Glomerular visceral epithelial cell (primary cell): ENCODE data around the gene RPL35.
"Not testable (repeated sequence)": the region's sequence is repeated elsewhere in the genome, so short reads cannot be mapped to it uniquely, and the experiment has no call there.

Experiments
- DNase-seq: peaks from one replicate; pipeline ENCODE4 v3.0.0-alpha.2; 2016; ENCODE audit errors: extremely low spot score

The RPL35 gene

DNA sequence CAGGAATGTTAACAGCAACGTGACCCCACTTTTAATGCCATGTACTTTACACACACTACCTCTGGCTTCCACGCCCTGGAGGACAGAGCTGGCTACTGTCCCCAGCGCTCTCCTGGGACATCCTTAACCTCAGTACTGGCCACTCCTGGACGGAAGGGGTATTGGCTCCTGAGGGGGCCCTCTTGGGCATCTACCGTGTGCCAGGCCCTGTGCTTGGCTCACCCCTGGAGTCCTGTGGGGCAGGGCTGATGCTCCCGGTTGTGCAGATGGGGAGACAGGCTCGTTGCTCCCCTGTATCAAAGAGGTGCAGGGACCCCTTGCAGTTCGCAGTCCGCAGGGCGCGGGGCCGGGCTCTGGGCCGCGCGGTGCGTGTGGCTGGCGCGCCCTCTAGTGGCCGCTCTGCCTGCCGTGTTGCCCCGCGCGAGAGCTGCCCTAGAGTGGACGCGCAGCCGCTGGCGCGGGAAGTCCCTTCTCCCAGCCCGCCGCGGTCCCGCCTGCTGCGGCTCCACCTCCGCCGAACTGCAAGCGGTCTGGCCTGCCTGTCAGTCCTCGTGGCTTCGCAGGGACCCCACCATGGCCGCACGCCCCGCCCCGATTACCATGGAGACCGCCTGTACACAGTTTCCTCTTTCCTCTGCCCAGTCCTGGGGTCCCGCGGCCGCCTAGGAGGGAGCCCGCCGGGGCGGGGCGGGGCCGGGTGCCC, 8.8 kb downstream of the RPL35 start, which contains the start of gene WDR38:
TSS of gene WDR38 (plus strand) at position 632 of the 703 bp plus-strand sequence. CDS start 72 bp downstream, outside the sequence.
- DNase-seq = peak; percentile 81

DNA sequence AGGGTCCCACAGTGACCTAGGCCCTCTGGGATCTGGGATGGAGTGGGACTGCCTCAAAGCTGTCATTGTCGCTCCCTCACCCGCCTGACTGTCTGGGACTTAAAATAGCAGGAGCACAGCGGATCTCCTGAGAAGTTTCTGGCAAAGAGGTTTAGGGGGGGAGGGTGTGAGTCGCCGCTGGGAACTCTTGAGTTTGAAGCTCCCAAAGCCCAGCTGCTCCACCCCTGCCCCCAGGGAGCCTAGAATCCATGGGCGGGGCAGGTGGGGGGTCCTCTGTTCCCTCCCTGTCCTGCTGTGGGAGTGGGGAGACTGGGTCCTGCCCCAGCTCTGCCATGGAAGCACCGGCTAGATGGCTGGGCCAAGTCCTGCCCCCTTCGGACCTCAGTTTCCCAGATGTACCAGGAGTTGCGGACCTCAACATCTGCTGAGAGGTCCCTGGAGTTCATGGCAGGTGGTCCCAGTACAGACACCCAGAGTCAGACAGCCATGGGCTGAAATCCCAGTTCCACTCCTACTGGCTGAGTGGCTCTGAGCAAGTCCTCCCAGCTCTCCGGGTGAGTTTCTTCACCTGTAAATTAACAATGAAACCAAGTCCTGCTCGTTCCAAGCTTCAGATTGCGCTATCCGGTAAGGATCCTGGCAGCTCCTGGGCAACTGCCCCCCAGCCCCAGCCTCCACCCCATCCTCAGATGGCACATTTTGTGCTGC, 9.5 kb downstream of the RPL35 start:
- DNase-seq = no peak

DNA sequence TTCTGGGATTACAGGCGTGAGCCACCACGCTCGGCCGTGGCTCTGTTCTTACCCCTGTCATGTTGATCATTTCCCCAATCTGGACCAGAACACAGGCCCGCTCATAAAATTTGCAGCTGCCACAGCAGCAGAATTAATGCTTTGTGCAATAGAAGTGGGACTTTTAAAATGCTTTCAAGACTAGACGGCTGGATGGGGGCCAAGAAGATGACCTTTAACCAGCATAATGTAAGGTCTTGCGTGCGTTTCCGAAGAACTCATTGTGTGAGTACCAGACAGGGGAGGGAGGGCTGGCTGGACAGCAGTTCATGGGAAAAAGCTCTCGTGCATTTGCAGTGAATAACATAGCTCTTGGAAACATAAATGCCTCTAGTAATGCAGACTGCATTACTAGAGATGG, 12.0 kb downstream of the RPL35 start:
- DNase-seq = no peak

DNA sequence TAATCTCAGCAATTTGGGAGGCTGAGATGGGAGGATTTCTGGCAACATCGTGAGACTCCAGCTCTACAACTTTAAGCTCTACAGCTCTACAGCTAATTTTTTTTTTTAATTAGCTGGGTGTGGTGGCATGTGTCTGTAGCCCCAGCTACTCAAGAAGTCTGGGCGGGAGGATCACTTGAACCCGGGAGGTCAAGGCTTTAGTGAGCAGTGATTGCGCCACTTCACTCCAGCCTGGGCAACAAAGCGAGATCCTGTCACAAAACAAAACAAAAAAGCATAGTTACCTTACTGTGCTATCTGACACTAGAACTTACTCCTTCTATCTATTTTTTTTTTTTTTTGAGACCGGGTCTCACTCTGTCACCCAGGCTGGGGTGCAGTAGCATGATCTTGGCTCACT, 14.8 kb downstream of the RPL35 start:
- DNase-seq = no peak

DNA sequence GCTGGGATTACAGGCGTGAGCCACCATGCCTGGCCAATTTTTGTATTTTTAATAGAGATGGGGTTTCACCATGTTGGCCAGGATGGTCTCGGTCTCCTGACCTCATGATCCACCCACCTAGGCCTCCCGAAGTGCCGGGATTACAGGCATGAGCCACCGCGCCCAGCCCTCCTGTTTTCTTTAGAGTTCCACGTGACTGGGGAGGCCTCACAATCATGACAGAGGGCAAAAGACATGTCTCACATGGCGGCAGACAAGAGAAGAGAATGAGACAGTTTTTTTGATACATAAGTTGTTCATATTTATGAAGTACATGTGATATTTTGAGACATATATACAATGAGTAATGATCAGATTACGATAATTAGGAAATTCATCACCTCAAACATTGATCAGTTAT, 15.3 kb downstream of the RPL35 start:
- DNase-seq = not testable (repeated sequence)

DNA sequence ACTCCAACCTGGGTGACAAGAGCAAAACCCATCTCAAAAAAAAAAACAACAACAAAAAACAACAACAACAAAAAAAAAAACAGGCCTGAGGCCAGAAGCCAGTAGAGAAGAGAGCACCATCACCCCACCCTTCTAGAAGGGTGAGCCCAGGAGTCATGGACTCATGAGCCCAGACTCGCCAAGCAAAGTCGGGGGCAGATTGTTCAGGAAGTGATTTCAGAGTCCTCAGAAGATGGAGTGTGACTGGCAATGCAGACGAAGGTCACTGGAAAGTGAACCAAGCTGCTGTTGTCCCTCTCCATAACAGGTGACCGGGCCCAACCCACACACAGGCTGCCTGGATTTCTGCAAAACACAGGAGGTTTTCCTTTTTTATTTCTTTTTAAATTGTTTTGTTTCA, 17.5 kb downstream of the RPL35 start:
- DNase-seq = no peak

DNA sequence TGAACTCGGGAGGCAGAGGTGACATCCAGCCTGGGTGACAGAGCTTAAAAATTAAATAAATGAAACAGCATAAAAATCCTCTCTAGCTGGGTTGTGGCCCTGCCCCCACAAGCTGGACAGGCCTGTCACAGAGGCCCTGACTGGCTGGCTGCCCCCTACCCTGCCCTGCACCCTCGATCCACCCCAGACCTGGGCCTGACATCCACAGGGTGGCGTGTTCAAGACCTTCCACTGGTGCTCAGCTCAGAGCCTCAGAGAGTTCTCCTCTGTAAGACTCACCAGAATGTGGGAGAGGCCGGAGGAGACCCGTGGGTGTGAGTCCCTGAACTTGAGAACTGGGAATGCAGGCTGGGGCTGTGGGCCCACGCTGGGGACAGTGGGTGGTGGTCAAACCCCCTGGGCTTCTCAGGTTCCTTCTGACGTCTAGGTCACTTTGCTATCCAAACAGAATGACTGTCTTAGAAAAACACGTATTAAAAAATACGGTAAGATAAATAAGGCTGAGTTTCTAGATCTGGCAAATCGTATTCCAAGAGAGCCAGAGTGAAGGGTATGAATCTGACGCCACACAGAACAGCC, 18.2 kb downstream of the RPL35 start:
- no peak for DNase-seq

DNA sequence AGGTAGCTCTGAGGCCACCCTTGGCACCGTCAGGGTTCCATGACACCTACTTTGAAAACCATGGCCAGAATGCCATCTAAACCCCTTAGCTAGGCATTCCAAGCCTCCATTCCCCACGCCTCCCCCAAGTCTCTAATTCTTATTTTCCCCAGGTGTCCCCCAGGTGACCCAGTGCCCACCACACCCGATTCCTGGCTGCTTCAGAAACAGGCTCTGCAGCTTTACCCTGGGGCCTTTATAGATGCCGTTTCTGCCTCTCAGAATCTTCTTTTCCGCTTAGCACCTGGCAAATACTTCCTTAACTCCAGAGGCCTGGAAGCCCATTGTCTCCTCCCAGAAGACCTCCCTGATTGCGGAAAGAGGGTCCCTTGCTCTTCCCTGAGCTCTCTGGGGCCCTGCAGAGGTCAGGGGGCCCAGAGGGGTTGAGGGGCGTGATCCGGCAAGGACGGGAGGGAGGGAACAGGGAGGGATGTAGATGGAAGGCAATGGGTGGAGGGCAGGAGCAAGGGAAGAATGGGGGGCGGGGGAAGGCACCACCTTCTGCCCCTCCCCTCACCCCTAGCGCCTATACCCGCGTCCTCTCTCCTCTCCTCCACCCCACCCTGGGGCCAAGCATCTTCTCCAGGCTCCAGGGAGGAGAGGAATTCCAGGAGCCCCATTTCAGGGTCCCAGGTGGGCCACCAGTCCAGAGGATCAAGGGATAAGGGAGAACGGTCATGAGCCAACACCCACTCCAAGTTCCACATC, 20.5 kb downstream of the RPL35 start:
- no peak for DNase-seq

DNA sequence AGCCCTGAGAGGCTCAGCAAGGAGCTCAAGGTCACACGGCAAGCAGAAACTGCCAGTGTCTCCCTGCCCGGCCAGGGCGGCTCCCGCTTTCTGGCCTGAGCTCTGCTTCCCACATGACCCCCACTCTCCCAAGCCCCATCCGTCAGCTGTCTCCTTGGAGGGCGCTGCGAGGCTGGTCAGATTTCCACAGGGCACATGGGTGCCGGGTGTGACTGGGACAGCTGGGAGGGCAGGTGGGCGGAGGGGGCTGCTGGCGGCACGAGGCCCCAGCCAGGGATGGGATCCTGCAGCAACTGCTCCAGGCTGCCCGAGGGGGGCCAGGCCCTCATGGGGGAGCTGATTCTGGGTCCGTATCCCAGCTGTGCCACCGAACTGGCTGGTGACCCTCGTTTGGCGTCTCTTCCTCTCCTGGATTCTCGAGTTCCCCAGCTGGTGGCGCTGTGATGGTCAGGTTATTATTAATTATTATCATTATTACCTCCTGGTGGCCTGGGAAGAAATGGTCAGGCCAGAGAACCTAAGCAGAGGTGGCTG, 21.4 kb downstream of the RPL35 start:
- DNase-seq = no peak

DNA sequence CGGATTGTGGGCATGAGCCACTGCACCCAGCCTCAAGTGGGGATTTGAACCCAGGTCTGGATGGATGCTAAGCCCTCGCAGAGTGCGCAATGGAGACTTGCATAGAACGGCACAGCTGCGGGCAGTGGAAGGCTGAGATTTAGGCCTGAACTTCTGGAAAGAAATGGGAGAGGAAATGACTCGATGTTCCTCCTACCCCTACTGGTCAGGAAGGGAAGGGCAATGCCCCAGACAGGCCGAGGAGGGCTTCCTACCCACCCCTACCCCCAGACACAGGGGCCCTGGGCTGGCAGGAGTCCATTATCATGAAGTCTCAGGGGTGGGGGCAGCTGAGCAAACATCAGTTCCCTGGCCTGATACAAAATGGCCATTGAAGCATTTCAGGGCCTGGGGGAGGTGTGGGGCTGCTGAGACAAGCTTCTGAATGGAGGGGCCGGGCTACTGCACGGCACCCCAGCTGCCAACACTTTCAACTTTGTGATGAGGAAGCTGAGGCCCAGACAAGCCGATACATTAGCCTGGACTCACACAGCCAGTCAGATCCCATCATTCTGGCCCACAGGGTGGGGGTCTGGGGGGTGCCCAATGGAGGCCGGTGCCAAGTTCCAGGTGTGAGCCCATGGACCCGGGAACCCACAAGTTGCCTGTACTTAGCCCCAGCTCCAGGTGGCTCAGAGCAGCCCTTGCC, 22.0 kb downstream of the RPL35 start:
- no peak for DNase-seq

DNA sequence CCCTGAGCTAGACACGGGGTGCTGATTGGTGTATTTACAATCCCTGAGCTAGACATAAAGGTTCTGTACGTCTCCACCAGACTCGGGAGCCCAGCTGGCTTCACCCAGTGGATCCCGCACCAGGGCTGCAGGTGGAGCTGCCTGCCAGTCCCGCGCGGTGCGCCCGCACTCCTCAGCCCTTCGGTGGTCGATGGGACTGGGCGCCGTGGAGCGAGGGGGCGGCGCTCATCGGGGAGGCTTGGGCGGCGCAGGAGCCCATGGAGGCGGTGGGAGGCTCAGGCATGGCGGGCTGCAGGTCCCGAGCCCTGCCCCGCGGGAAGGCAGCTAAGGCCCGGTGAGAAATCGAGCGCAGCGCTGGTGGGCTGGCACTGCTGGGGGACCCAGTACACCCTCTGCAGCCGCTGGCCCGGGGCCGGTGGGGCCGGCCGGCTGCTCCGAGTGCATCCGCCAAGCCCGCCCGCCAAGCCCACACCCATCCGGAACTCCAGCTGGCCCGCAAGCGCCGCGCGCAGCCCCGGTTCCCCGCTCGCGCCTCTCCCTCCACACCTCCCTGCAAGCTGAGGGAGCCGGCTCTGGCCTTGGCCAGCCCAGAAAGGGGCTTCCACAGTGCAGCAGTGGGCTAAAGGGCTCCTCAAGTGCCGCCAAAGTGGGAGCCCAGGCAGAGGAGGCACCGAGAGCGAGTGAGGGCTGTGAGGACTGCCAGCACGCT, 23.0 kb downstream of the RPL35 start:
- not testable (repeated sequence) for DNase-seq

DNA sequence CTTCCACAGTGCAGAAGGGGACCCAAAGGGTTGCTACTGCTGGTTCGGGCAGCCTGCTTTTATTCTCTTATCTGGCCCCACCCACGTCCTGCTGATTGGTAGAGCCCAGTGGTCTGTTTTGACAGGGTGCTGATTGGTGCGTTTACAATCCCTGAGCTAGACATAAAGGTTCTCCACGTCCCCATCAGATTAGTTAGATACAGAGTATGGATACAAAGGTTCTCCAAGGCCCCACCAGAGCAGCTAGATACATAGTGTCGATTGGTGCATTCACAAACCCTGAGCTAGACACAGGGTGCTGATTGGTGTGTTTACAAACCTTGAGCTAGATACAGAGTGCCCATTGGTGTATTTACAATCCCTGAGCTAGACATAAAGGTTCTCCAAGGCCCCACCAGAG, 23.6 kb downstream of the RPL35 start:
- not testable (repeated sequence) for DNase-seq

DNA sequence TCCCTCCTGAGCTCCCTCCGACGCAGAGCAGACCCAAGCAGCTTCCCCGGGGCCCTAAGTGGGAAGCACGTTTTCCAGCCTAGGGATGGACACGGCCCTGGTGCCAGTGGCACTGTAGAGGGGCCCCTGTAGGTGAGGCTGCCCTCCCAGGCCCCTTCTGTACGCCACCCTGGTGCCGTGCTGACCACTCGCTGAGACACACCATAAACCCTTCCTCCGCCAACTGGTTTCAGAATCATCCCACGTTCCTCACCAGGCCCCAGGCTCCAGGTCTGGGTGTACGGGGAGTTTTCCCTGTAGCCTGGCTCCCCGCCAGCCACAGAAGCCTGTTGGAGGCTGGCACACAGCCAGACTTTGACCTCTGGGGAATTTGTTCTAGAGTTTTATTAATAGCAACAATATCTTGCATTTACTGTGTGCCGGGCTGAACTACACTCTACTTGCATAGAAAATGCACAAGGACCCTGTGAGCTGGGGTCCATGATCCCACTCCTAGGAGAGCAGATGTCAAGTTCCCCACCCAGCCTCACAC, 26.7 kb downstream of the RPL35 start:
- DNase-seq = peak; percentile 93

DNA sequence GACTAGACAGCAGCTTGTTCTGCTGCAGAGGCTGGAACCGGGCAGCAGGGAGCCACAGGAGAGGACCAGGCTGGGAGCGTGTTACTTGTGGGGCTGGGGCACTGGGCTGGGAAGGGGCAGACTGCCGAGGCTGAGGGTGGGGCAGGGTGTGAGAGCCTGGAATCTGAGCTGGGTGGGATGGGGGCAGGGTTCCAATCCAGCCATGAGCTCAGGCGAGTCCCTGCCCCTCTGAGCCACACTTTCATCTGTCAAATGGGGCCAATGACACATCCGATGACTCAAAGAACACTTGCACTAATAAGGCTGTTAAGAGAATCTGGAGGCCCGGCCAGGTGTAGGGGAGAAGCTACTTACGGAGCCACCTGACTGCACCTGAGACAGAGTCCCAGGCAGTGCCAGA, 27.2 kb downstream of the RPL35 start:
- DNase-seq = peak; percentile 87

DNA sequence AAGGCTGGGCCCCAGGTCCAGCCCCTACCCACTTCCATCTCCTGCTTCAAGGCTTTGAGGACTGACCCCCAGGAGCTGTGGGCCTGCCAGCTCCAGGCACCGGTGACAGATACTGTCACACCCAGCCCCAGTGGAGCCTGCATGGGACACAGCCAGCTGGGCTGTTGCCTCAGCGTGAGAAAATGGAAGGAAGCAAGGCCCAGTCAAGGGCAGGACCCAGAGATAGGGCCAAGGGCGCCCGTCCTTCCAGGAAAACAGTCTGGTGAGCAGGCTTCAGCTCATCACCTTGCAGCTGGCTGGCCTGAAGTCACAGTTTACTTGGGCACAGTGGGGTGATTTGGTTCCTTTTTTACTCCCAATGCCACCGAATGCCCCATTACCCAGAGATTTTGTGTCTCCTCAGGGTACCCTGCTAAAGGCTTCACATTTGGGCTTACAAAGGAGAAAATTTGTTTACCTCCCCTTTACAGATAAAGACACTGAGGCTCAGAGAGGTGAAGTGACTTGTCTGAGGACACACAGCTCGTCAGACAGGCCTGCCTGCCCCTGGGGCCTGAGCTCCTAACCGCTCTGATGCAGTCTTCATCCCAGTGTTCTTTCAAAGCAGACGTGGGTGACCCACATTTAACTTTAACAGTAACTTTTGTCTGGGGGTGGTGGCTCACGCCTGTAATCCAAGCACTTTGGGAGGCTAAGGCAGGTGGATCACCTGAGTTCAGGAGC, 30.0 kb downstream of the RPL35 start:
- no peak for DNase-seq

DNA sequence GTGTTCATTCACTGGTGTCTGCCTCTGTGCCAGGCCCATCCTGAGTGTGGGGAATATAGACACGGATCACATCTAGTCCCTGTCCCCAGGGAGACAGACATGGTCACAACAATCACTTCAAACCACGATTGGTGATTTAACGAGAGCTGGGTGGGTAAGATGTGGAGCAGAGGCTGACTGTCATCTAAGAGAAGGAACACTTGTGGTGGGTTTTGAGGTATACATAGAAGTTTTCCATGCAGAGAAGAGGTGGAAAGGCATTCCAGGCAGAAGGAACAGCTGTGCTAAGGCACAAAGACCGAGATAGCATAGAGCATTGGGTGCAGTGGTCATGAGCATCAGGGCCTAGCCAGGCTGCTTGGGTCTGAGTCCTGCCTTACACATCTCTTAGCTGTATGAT, 31.2 kb downstream of the RPL35 start:
- no peak for DNase-seq

DNA sequence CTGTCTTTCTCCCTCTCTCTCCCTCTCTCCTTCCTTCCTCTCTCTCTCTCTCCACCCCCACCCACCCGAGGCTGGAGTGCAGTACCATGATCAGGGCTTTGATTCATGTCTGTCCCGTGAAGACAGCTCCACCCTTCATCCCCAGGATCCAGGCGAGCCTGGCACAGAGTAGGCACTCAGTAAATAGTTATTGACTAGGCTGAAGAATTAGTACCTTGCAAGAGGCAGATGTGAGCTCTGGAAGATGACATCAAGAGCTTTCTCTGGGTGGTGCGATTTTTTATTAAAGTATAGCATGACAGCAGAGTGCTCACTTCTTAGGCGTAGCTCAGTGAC, 32.5 kb downstream of the RPL35 start:
- no peak for DNase-seq

DNA sequence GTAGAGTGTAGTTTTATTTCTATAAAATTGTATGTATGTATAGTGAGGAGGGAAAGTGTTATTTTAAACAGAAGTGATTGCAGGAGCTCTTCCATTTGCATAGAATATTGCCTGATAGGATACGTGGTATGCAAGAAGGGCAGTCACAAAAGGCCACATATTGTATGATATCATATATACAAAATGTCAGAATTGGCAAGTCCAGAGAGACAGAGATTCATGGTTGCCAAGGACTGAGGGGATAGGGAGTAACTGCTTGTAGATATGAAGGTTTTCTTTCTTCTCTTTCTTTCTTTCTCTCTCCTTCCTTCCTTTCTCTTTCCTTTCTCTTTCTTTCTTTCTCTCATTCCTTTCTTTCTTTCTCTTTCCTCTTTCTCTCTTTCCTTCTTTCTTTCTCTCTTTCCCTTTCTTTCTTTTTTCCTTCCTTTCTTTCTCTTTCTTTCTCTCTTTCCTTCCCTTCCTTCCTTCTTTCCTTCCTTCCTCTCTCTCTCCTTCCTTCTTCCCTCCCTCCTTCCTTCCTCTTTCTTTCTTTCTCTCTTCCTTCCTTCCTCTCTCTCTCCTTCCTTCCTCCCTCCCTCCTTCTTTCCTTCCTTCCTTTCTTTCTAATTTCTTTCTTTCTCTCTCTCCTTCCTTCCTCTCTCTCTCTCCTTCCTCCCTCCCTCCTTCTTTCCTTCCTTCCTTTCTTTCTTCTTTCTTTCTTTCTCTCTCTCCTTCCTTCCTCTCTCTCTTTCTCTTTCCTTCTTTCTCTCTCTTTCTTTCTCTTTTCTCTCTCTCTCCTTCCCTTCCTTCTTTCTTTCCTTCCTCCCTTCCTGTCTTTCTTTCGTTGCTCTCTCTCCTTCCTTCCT, 33.0 kb downstream of the RPL35 start:
- DNase-seq = no peak
